HepG2 (cell line): ENCODE data around the gene CAPN14. TPM values are rescaled to one million over a fixed set of nuclear protein-coding genes. Genes with fewer than 3 reads are reported as not detected.

Experiments
- ATAC-seq: fragments of 200-7000 bp; cut with Tn5 transposase; 3 replicates; pipeline ENCODE4 v1.9.1; 2020; ENCODE audit warnings: mild to moderate bottlenecking, moderate library complexity
- BruUV-seq: library from RNA; stranded (reverse); fragments of 400-500 nt; replicated peaks from 2 replicates; lab custom pipeline; 2021; lab: Mats Ljungman, UMichigan
- CTCF ChIA-PET: fragments of 300-600 bp; formaldehyde crosslinking; extraction: SDS; loops from one replicate; lab custom pipeline; 2021; ENCODE audit warnings: low total read pairs, inconsistent platforms, low intra/inter-chr PET ratio; lab: Yijun Ruan, JAX
- POLR2A ChIA-PET: fragments of 350-600 bp; sonication (Branson Sonifier 250); formaldehyde crosslinking; loops from one replicate; lab custom pipeline; 2020; ENCODE audit warnings: antibody characterized with exemption, inconsistent platforms; lab: Yijun Ruan, JAX
- DNase-seq: peaks from one replicate; pipeline ENCODE4 v3.0.0-alpha.2; 2015; ENCODE audit warnings: low spot score
- FAIRE-seq: peaks from 3 replicates; lab custom pipeline; 2011; peaks lifted over from hg19 to GRCh38; lab: Jason Lieb, UNC
- H2AFZ ChIP-seq: one replicate; pipeline ENCODE4 v1.6.1; 2011; ENCODE audit warnings: low read length, inconsistent platforms
- H3K27ac ChIP-seq: fragments of 300-600 bp; 3 replicates; pipeline ENCODE4 v1.8.0; 2011; ENCODE audit warnings: mixed run types, mild to moderate bottlenecking, mixed read lengths, low read length, inconsistent platforms; ENCODE audit not compliant: insufficient read depth; ENCODE audit errors: extremely low read length
- H3K27me3 ChIP-seq, 2 experiments: fragments of 200-600 bp in 1 of 2; 2 replicates in 1 of 2; 3 replicates in 1 of 2; pipeline versions ENCODE4 v1.6.0 to v1.8.0; 2011; ENCODE audit warnings: low read length in 2 of 2, mild to moderate bottlenecking in 2 of 2, moderate library complexity in 2 of 2, inconsistent platforms in 1 of 2; ENCODE audit not compliant: insufficient read depth in 2 of 2, control insufficient read depth in 1 of 2
- H3K36me3 ChIP-seq, 2 experiments: fragments of 200-600 bp in 1 of 2; replicated peaks in 1 of 2; 2 replicates in 1 of 2; 3 replicates in 1 of 2; pipeline versions ENCODE4 v1.5.1 to v1.8.0; 2011; ENCODE audit warnings: low read length in 2 of 2, inconsistent platforms in 1 of 2; ENCODE audit not compliant: insufficient read depth in 2 of 2, control insufficient read depth in 1 of 2
- H3K4me1 ChIP-seq: 2 replicates; pipeline ENCODE4 v1.5.1; 2012; ENCODE audit warnings: low read length, inconsistent platforms; ENCODE audit not compliant: insufficient read depth
- H3K4me2 ChIP-seq: 2 replicates; pipeline ENCODE4 v1.6.0; 2011; ENCODE audit warnings: low read depth, low read length, inconsistent platforms
- H3K4me3 ChIP-seq, 3 experiments: fragments of 200-600 bp in 1 of 3; sonication (generic), shearing (Covaris generic) in 1 of 3; replicated peaks in 1 of 3; 2 replicates each; pipeline ENCODE4 v1.5.1; 2011 to 2016; ENCODE audit warnings: low read length in 3 of 3, inconsistent platforms in 2 of 3, low read depth in 2 of 3, mild to moderate bottlenecking in 2 of 3, control low read depth in 1 of 3, mixed read lengths in 1 of 3; ENCODE audit not compliant: insufficient read depth in 1 of 3
- H3K79me2 ChIP-seq: one replicate; pipeline ENCODE4 v1.6.1; 2011; ENCODE audit warnings: low read length, inconsistent platforms; ENCODE audit not compliant: insufficient read depth
- H3K9ac ChIP-seq: 2 replicates; pipeline ENCODE4 v1.6.0; 2011; ENCODE audit warnings: mild to moderate bottlenecking, low read depth, low read length, inconsistent platforms; ENCODE audit not compliant: insufficient read depth
- H3K9me3 ChIP-seq: 2 replicates; pipeline ENCODE4 v1.5.1; 2012; ENCODE audit warnings: mild to moderate bottlenecking, low read length
- H4K20me1 ChIP-seq: 2 replicates; pipeline ENCODE4 v1.6.0; 2011; ENCODE audit warnings: inconsistent platforms, mild to moderate bottlenecking, low read length, moderate library complexity; ENCODE audit not compliant: insufficient read depth
- ARNTL ChIP-seq: sonication (generic); formaldehyde crosslinking; IDR thresholded peaks from 2 replicates; pipeline ENCODE4 v1.4.0; 2020; ENCODE audit warnings: mild to moderate bottlenecking, missing genetic modification reagents
- ATAD3A ChIP-seq: sonication (generic); formaldehyde crosslinking; IDR thresholded peaks from 2 replicates; pipeline ENCODE4 v1.4.0; 2020; ENCODE audit warnings: missing genetic modification reagents
- ATF2 ChIP-seq: sonication (generic); formaldehyde crosslinking; IDR thresholded peaks from 2 replicates; pipeline ENCODE4 v1.4.0; 2020; ENCODE audit warnings: missing genetic modification reagents
- GABPB1 ChIP-seq: IDR thresholded peaks from 2 replicates; pipeline ENCODE4 v1.6.1; 2016; ENCODE audit warnings: mild to moderate bottlenecking, missing genetic modification reagents, moderate library complexity, missing compliant biosample characterization
- PHF20 ChIP-seq: sonication (generic); formaldehyde crosslinking; IDR thresholded peaks from 2 replicates; pipeline ENCODE4 v1.5.0; 2020; ENCODE audit warnings: mild to moderate bottlenecking, missing genetic modification reagents
- ZNF570 ChIP-seq: sonication (generic); formaldehyde crosslinking; IDR thresholded peaks from 2 replicates; pipeline ENCODE4 v1.4.0; 2020; ENCODE audit warnings: mild to moderate bottlenecking, missing genetic modification reagents, borderline replicate concordance
- WGBS: methylation state at CpG from one replicate; pipeline ENCODE4 v1.1.6; 2017; ENCODE audit warnings: low lambda C conversion rate; 5-methylcytosine and 5-hydroxymethylcytosine counted together
- in situ Hi-C: cut with HindIII; loops from 2 replicates; pipeline ENCODE4 v1.10.0; 2017; ENCODE audit warnings: low pct_unique_long_range_greater_than_20kb; ENCODE audit not compliant: extremely low pct_ligation_motif_present
- intact Hi-C: fragments of 100-400 bp; cut with micrococcal nuclease; formaldehyde crosslinking; loops from one replicate; pipeline ENCODE4 v1.10.0; 2022; ENCODE audit not compliant: unreplicated experiment
- polyA plus RNA-seq, 8 experiments: library from polyadenylated mRNA; depleted of rRNA in 3 of 8; stranded (reverse) in 7 of 8; unstranded in 1 of 8; fragments of >200 nt; fragmentation: Illumina TruSeq in 4 of 8; extraction: Trizol in 4 of 8; gene quantifications; 2 replicates each; pipeline versions ENCODE4 v1.2.1 to v1.2.3, GENCODE V29; 2011 to 2016; ENCODE audit warnings: low read depth in 4 of 8, missing spikeins in 1 of 8, mixed read lengths in 1 of 8; ENCODE audit not compliant: insufficient read depth in 1 of 8
- total RNA-seq, 5 experiments: library from RNA; depleted of rRNA; stranded (reverse); fragments of >200 nt; fragmentation: Illumina TruSeq; extraction: Trizol; gene quantifications; 2 replicates each; pipeline ENCODE4 v1.2.3, GENCODE V29; 2016; ENCODE audit warnings: low read depth in 1 of 5

Gene CAPN14
- total and polyA plus RNA-seq, 2 of the 13 experiments (the other 11 are each of a cell fraction or from before 2014, with no cell fraction given), result not detected

GRCh38 chr2:31139671-31140070 is 77.6 kb downstream of the CAPN14 start:
- no peaks in the 10 kb centered on the region for H3K36me3 ChIP-seq
- intact Hi-C loops, result no loop called here
- no peak overlapping the region for H3K4me2 ChIP-seq
- no peak overlapping the region for H2AFZ ChIP-seq
- no peaks in the 10 kb centered on the region for H3K79me2 ChIP-seq
- WGBS, result 27% methylated on average over 4 of the region's 4 CpGs
- H4K20me1 ChIP-seq, result no peaks in the 10 kb centered on the region
- BruUV-seq, result no TSS peak
- TF ChIP-seq ZNF570 (CRISPR knock-in tag), result no peak
- TF ChIP-seq ATAD3A (CRISPR knock-in tag), result no peak
- no peak for TF ChIP-seq GABPB1 (CRISPR knock-in tag)
- no peak for TF ChIP-seq ARNTL (CRISPR knock-in tag)
- no peak for TF ChIP-seq ATF2 (CRISPR knock-in tag)
- TF ChIP-seq PHF20 (CRISPR knock-in tag), result no peak
- no peak overlapping the region for H3K27ac ChIP-seq
- H3K9me3 ChIP-seq, result no peaks in the 10 kb centered on the region
- H3K27me3 ChIP-seq, result peaks cover 3 to 40% of the 10 kb centered on the region in 2 experiments; a peak in 3 of 5 replicates
- in situ Hi-C loops, result no loop called here
- DNase-seq, result no peak
- H3K4me3 ChIP-seq, result no peak overlapping the region
- CTCF ChIA-PET, result no interaction called here
- ATAC-seq, result no peak
- H3K4me1 ChIP-seq, result no peaks in the 10 kb centered on the region
- POLR2A ChIA-PET, result no interaction called here
- H3K9ac ChIP-seq, result no peak overlapping the region
- no peak for FAIRE-seq
